Thyroid gland (tissue), 4 donors: Measurements from ENCODE around the gene TMEM254.

ENCODE experiments used
- CTCF ChIP-seq, 6 experiments: fragments of 200-600 bp in 3 of 6; fragments of 450-650 bp in 3 of 6; sonication (generic) in 3 of 6; IDR thresholded peaks; one replicate each; pipeline ENCODE4 v1.5.1; 2016 to 2019; ENCODE audit warnings: antibody characterized with exemption in 6 of 6, mild to moderate bottlenecking in 2 of 6, inconsistent platforms in 1 of 6, moderate library complexity in 1 of 6
- POLR2A ChIP-seq, 2 donors: fragments of 450-650 bp; IDR thresholded peaks; one replicate each; pipeline ENCODE4 v1.6.1; 2017; ENCODE audit warnings: antibody characterized with exemption in 2 of 2, mild to moderate bottlenecking in 2 of 2, moderate library complexity in 1 of 2

- TF ChIP-seq CTCF (IDR thresholded peaks at IDR 0.05), result no peak
- TF ChIP-seq POLR2A (IDR thresholded peaks at IDR 0.05), result no peak
Measured at GRCh38 chr10:80094231-80094630, 15.8 kb downstream of the TMEM254 start.
